Effector CD4-positive, alpha-beta T cell (primary cell): Measurements from ENCODE around the gene CPNE4.

Experiments
- DNase-seq: peaks from one replicate; pipeline ENCODE4 v3.0.0-alpha.2; 2020

CPNE4 gene

DNA sequence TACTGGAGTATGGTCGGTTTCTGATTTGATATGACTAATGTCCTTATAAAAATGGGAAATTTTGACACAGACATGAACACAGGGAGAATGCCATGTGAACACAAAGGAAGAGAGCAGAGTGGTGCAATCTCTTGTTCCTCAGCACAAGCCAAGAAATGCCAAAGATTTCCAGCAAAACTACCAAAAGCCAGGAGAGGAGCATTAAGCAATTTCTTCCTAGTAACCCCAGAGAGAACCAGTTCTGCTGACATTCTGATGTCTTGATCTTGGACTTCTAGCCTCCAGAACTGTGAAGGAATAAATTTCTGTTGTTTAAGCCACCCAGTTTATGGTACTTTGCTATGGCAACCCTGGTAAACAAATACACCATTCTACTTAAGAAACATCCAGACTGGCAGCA lies 304.2 kb downstream of the CPNE4 start:
- no peak for DNase-seq

DNA sequence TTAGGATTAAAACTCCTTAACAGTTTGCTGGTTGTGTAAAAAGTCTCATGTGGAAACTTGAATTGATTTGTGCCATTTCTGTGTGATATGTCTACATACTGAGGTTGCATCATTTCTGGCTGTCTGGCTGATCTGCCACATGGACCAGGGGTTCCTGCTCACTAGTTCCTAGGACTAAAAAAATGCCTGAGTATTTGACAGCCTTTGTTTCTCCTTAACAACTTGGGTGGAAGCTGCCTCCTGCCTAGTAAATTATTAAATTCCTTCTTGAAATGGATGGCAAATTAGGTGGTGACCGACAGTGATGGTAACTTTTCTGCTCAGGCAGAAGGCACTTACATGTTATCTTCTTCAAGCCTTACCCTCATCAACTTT lies 305.2 kb downstream of the CPNE4 start:
- DNase-seq, result no peak

DNA sequence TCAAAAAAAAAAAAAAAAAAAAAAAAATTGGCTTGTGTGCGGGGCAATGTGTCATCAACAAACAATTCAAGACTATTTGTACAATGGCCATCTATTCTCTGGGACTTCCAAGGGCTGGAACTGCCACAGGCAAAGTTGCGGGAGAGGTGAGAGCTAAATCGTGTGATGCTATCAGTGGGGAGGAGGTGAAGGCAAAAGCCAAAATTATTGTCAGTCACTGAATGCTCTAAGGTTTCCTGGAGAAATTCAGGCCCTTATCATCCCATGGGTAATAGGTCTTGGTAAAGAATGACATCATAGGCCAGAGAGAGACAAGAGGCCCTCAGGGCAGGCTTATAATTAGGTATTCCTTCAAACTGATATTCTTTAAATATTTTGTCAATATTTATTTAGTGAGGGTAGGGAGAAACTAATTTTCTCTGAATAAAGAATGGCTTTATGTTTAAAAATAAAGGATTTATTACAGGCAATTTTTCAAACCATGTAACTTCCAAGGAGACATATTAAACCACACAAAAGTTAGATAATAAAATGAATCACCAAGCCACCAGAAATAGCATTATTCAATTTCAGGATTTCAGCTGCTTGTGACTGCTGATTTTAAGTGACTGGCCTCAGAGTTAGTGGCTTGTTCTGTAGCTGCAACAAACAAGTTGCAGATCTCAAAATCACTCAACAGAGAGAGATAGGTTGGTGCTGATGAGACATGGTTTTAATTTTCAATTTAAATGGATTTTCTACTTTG lies 305.7 kb downstream of the CPNE4 start:
- DNase-seq, result no peak

DNA sequence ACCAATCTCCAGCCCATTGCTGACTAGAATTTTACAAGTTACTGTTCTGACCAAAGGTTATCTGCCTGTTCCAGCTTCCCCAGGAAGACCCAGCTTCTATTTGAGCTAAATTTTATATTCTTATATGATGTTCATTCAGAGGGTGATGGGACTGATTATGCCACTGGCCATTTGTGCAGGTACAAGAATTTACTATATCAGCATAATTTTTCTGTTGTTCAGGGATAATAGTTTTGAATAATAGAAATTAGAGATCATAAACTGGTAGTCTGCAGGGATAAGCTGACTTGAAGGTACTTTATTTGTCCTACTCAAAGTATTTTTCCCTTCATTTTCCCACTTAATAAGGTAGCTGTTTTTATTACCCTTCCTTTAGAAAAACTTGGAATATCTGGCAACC lies 309.4 kb downstream of the CPNE4 start:
- DNase-seq, result no peak

DNA sequence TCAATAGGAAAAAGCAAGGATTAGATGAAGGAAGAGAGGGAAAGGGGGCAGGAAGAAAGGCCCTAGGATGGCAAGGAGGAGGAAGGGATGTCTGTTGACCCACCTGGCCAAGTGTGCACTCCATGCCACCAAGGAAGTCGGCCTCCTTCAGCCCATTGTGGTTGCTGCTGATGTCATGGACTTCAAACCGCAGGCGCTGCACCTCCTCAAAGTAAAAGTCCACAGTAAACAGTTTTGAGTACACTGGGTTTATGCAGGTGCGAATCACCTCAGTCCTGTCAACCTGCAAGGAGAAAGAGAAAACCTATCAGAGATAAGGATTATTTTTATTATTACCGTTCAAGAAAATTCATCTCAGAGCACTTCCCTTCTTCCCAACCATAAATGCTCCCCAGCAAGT lies 311.5 kb downstream of the CPNE4 start:
- no peak for DNase-seq

DNA sequence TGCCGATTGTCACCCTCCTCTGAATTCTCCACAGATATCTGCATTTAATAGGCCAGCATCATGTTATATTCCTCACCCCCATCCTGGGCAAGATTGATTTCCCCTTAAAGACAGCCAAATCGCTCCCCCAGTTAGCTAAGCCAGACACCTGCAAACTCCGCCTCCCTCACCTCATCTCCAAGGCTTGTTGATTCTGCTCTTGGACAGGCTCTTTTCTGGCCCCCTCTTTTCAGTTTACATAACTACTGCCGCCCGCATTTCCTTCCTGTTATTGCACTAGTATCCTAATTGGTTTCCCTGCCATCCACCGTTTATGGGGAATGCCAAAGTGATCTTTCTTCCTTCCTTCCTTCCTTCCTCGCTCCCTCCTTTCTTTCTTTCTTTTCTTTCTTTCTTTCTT lies 317.3 kb downstream of the CPNE4 start:
- no peak for DNase-seq

DNA sequence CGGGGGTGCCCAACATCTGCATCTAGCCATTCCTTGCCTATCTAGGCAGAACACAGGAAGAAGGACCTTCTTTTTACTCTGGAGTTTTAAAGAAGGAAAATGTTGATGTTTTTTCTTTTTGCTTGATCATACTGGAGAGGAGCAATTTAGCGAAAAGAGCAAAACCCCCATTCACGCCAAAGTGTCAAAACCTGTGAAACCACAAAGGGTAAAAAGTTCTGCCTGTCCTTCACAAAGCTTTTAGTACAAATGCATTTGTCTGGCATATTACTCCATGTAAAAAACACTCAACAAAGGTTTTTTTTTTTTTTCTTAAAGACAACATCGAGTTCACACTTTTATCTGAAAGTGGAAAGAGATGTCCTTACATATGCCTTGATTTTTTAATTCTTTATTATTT lies 317.9 kb downstream of the CPNE4 start:
- no peak for DNase-seq

DNA sequence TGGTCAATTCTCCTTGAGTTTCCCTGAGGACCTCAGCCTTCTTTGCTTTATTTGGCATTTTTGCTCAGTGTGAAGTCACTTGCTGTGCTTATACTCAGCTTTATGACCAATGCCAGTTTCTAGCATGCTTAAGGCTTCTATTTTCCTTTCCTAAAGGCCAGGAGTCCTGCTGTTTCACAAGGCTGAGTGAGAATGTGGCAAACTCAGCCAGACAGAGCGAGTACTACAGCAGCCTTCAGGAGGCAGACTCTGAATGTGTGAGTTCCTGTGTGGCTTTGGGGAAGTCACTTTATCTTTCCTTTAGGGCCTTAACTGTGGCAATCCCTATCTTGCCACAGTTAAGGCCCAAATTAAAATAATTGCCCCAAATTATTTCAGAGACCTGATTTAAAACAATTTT lies 318.8 kb downstream of the CPNE4 start:
- no peak for DNase-seq

DNA sequence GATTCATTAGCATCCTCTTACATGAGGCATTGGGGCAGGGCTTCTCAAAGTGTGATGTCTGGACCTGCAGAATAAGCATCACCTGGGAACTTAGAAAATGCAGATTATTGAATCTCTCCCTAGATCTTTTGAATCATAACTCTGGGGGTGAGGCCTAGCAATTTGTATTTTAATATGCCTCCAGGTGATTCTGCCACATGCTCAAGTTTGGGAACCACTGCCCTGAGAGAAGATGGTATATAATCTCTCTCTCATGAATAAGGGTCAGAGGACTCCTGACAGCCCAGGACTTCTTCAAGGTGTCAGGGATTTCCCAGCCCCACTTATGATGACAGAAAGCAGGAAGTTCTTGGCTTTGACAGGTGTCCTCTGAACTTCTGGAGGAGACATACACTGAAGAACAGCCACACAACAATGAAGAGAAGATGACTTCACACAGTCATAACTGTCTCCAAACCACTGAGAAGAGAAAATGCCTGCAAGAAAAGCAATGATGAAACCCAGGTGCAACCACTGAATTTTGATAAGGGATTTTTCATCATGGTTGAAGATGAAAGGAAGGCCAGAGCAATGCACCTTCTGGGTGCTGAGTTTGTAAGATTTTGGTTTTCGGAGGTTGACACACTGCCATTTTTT lies 320.1 kb downstream of the CPNE4 start:
- DNase-seq, result no peak

DNA sequence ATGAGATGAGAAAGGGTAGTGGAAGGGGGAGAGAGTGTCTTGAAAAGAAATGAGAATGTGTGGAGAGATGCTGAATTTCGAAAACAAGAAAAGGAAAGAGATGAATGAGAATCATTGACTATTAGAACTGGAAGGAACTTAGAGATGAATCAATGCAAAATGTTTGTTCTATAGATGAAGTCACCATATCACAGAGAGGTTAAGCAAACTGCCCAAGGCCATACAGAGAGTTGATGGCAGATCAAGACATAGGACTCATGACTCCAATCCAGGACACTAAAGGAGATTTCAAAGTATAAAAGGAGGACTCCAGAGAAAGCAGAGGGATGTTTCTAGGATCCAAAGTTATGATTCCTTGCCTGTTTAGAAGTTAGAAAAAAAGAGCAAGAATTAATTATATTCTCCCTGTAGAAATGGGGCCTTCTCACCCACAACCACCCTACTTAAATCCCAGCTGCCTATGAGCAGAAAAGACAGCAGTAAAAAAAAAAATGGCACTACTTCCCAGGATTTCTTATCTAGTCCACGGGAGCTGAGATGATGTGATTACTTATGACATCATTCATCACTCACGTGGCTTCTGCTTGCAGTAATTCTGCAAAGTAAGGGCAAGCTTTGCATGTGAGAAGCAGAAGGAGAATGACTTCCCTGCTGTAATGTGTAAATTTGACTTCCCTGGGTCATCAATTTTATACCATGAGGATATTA lies 321.2 kb downstream of the CPNE4 start:
- DNase-seq, result no peak

DNA sequence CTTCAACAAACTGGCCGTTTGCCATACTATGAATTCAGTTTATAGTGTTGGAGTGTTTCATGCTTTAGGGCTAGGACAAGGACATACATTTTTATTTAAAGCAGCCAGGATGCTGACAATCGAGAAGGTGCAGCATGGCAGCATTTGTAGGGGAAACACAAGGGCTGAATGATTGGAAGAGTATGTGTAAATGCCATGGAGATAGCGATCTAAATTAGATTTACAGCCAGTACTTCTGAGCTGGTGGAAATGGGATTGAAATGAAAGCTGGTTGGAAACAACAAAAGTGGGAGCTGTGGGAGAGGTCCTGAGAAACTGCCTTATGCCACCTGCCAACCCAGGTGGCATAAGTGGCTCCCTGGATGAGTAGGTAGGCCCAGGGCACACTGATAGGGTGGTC lies 322.2 kb downstream of the CPNE4 start:
- no peak for DNase-seq

DNA sequence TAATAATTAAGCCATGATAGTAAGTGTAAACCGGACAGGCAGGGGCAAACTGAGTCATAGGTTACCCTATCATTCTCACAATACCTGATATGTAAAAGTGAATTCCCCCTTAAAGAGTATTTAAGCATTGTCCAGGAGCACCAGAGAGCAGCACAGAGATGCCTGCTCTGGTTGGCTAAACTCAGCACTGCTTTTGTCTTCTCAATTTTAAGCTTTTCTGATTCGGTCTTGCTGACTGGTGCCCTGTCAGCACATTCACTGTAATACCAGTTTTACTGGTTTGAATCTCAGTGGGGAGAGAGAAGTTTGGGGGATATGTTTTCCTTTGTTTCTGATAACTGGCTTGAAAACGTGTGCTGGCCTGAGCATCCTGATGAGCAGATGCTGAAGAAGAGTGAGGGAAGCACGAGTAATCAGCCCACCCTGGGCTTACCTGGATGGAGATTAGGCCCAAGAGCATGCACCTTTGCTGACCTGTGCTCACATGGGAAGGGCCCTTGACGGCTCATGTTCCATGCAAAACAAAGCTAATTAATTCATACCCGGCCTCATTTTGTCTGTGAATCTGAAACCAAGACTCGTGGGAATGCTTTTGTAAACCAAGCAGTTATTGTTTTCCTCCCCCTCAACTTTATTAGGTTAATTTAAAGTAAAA lies 323.6 kb downstream of the CPNE4 start:
- DNase-seq, result no peak

DNA sequence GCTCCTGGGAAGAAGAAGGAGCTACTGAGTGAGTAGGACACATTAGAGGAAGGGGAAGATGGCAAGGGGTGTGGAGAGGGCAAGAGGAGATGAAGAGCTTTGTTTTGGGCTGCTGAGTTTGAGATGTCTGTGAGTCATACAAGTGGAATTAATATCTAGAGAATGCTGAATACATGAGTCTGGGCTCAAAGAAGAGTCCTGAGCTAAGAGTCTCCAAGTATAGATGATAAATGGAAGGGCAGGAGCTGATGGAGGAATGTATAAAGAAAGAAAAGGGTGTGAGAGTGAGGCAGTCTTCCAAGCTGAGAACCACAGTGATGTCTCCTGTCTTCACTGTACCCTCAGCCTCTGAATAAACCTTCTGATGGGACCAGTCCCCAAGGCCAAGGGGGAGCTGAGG lies 326.6 kb downstream of the CPNE4 start:
- no peak for DNase-seq

DNA sequence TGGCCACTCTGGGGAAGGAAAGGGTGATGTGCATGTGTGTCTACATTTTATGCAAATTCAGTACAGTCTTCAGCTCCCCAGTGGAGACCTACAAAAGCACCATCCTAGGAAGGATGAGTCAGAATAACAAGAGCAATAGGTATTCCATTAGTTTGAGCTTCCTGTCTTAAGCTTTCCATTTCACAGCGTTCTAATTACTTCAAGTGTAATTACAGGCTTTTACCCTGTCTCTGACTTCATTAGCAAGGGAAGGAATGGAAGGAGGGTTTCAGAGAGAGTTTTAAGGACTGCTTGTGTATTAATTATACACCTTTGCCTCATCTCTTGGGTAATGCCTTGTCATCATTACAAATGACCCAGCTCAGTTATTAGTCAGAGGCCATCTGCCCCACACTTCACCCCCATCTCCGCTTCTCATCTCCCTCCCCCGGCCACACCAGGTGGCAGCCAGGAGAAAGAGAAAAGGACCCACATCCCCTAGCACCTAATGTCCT lies 329.2 kb downstream of the CPNE4 start:
- no peak for DNase-seq

DNA sequence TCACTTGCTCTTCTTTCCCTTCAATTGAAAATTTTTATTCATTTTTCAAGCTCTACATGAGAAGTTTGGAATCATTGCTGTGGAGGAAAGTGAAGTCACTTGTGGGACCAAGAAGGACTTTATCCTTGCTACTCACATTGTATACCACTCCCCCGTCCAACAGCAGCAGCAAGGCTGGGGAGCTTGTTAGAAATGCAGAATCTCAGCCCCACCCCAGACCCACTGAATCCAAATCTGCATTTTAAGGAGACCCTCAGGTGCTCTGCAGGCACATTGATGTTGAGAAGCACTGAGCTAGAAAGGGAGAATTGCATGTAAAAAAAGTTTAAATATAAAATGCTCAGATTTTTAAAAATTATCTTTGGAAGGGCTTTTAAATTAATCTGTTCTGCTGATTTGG lies 329.7 kb downstream of the CPNE4 start:
- DNase-seq, result no peak

DNA sequence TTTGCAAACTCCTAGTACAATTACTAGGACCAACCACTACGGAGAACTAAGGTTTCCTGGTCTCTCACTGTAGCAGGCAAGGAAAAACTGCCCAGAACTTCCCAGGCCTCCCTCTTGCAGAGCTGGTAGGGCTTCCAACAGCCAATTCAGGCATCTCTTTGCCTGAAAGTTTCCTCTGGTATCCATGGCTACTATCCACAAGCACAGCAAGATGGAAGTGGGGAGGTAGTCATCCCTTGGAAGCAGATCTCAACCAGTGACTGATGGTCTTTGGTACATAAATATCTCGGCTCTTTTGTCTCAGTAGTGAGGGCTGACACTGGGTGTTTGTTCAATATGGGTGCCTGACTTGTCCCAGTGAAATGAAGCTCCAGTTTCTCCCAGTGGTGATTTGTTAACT lies 330.7 kb downstream of the CPNE4 start:
- no peak for DNase-seq

DNA sequence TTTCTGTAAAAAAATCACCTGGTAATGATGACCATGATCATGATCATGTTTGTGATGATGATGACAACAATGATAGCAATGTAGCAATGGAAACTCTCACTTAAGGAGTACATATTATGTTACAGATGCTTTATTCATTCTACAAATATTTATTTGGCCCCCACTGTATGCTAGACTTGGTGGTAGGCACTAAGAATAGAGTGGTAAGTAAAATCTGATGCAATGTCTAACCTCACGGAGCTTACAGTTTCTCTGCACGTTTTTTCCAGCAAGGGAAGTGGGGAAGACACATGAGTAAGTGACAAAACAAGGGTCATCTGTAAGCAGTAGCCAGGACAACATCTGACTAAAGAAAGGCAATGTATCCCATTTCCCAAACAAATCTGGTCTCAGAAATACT lies 332.7 kb downstream of the CPNE4 start:
- DNase-seq, result no peak

DNA sequence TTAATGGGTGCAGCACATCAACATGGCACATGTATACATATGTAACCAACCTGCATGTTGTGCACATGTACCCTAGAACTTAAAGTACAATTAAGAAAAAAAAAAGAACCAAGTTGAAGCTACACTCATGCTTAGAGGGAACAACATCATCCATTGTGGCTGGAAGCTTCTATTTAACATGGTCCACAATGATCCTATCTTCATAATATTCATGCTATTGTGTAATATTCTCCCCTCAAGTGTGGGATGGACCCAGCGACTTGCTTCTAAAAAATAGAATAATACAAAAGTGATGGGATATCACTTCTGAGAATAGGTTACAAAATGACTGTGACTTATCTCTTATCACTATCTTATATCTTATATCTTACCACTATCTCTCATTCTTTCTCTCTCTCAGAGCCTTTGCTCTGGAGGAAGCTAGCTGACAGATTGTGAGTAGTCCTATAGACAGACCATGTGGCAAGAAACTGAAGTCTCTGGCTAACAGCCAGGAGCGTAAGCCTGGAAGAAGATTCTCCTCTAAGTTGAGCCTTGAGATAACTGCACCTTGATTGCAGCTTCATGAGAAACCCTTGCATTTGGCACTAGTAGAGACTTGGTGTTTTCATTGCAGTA lies 333.6 kb downstream of the CPNE4 start:
- DNase-seq, result no peak

DNA sequence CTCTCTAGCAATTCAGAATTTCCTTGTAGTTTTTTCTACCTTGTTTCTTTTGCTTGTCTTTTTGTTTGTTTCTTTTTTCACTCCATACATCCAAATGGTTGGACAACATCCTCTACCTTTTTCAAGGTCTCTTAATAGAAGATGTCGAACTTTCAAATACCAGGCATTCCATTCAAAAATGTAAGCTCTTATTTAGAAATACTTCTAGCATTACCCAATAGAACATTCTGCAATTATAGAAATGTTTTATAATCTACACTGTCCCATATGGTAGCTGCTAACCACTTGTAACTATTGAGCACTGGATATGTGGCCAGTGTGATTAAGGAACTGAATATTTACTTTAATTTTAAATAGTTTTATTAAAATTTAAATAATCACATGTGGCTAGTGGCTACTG lies 335.8 kb downstream of the CPNE4 start:
- DNase-seq, result no peak

DNA sequence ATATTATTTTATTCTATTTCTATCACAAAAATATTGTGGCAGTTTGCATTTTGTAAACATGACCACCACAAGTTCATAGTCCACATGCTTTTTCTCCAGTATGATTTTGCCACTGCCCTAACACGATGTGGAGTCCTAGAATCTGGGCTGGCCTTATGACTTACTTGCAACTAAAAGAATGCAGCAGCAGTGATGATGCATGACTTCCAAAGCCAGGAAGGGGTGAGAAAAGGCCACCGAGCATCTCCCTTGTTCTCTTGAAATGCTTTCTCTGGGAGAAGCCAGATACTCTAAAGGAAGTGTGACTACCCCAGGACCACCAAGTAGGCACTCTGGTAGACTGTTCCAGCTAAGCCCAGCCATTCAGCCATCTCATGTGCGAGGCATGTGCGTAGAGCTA lies 340.4 kb downstream of the CPNE4 start:
- DNase-seq, result no peak

DNA sequence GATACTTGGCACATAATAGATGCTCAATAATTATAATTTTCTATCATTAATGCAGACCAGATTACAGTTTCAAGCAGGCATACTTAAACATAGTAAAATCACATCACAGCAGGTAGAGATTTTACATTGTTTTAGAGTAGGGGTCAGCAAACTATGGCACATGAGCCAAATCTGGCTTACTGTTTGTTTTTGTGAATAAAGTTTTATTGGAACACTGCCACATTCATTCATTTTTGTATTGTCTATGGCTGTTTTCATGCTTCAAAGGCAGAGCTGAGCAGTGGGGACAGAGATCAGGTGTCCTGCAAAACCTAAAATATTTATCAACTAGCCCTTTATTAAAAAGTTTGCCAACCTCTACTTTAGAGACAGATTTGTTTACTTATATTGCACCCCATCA lies 342.5 kb downstream of the CPNE4 start:
- no peak for DNase-seq

DNA sequence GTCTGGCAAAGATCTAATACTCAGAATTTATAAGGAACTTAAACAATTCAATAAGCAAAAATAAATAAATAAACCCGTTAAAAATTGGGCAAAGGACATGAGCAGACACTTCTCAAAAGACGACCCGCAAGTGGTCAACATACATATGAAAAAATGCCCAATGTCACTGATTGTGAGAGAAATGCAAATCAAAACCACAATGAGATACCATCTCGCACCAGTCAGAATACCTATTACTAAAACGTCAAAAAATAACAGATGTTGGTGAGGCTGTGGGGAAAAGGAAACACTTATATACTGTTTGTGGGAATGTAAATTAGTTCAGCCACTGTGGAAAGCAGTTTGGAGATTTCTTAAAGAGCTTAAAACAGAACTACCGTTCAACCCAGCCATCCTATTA lies 344.0 kb downstream of the CPNE4 start:
- DNase-seq, result no peak

DNA sequence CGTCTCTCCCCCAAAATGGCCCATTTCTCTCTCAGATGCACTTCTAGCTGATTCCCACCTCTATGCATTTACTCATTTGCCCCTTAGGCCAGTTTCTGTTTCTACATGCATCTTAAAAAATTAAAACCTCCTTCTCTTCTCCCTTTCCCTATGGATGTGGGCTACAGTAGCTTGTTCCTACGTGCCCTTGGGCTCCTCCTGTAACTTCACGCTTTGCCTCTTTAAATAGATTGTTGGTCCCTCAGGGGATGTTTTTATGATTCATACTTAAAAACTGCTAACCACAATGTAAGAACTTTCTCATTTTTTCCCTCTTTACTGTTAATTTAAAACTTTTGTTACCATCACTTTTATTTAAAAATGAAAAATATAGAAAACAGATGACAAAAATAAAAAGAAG lies 346.4 kb downstream of the CPNE4 start:
- DNase-seq, result no peak
